Activated B cell treated with CpG ODN at 0.5 μM for 24 hours (primary cell): ENCODE measurements around the gene IFNA6. TPM values are rescaled to one million over a fixed set of nuclear protein-coding genes. Genes with fewer than 3 reads are reported as not detected.
A peak's percentile ranks its signal among the peaks of the same experiment; 100 is the strongest.
"Not testable (repeated sequence)": the region's sequence is repeated elsewhere in the genome, so short reads cannot be mapped to it uniquely, and the experiment has no call there.

Source experiments
- ATAC-seq: fragments of 200-7000 bp; cut with Tn5 transposase; one replicate; pipeline ENCODE4 v1.10.0; 2021; ENCODE audit warnings: low read depth, mild to moderate bottlenecking, moderate library complexity
- CTCF ChIA-PET: fragments of 350-600 bp; sonication (Branson Sonifier 250); formaldehyde crosslinking; loops from one replicate; lab custom pipeline; 2021; ENCODE audit warnings: antibody characterized with exemption; lab: Charles Lee
- POLR2A ChIA-PET: fragments of 350-600 bp; sonication (Branson Sonifier 250); formaldehyde crosslinking; loops from one replicate; lab custom pipeline; 2021; ENCODE audit warnings: antibody characterized with exemption; lab: Charles Lee
- DNase-seq: peaks from one replicate; pipeline ENCODE4 v3.0.0; 2022
- H3K27ac Mint-ChIP-seq: one replicate; pipeline ENCODE4 v1.8.0; 2020; ENCODE audit warnings: mixed read lengths
- H3K27me3 Mint-ChIP-seq: one replicate; pipeline ENCODE4 v1.8.0; 2021; ENCODE audit warnings: mixed read lengths
- H3K36me3 Mint-ChIP-seq: one replicate; pipeline ENCODE4 v1.8.0; 2021; ENCODE audit warnings: low read depth, mixed read lengths
- H3K4me1 Mint-ChIP-seq: one replicate; pipeline ENCODE4 v1.8.0; 2021; ENCODE audit warnings: mixed read lengths
- H3K4me3 Mint-ChIP-seq: one replicate; pipeline ENCODE4 v1.8.0; 2020; ENCODE audit warnings: mild to moderate bottlenecking, mixed read lengths
- H3K9me3 Mint-ChIP-seq: one replicate; pipeline ENCODE4 v1.8.0; 2020; ENCODE audit warnings: mixed read lengths
- CTCF ChIP-seq: fragments of 200-600 bp; IDR thresholded peaks from one replicate; pipeline ENCODE4 v1.8.0; 2022; ENCODE audit warnings: antibody characterized with exemption, mild to moderate bottlenecking
- intact Hi-C: fragments of 100-400 bp; cut with micrococcal nuclease; formaldehyde crosslinking; loops from one replicate; pipeline ENCODE4 v1.15.1; 2024
- total RNA-seq: library from RNA; stranded (reverse); gene quantifications from 2 replicates; pipeline ENCODE4 v1.2.3, GENCODE V29; 2022

Gene IFNA6
- total RNA-seq, 1 donor from 2014 or later: not detected

DNA sequence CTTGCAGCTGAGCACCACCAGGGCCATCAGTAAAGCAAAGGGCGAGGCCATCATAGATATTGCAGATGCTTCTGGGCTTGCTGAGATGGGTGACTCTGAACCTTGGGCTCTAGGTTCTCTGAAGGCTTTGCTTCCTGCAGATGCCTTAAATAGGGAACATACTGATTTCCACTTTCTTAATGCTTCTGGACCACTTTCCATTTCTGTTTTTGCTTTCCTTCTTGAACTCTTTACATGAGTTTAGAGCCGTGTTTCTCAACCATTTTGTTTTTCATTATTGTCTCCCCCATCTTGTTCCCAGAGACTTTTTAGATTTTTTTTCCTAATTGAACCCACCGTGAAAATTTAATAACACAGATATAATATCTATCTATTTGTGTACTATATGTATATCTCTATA is 17.3 kb upstream of the IFNA6 start, which contains the start of gene IFNA13:
Gene IFNA13, minus strand, starts transcription at position 101 of the 400 bp plus-strand sequence. Its CDS starts 47 bp downstream, at position 54.
- Mint-ChIP-seq H3K4me1 (peaks cover 5% of the 10 kb centered on the region), H3K9me3 (no peaks in the 10 kb centered on the region), H3K36me3 (no peaks in the 10 kb centered on the region), H3K4me3 (no peak within 1 kb of the TSS), H3K27me3 (peaks cover 31% of the 10 kb centered on the region), H3K27ac (no peak within 1 kb of the TSS)
- DNase-seq: no peak
- ChIA-PET POLR2A (no interaction called here), CTCF (no interaction called here)
- ATAC-seq: no peak
- intact Hi-C loops: no loop called here
- no peak for TF ChIP-seq CTCF

- H3K27ac Mint-ChIP-seq, DNase-seq, CTCF ChIA-PET, H3K9me3 Mint-ChIP-seq, H3K4me3 Mint-ChIP-seq, H3K4me1 Mint-ChIP-seq, POLR2A ChIA-PET, intact Hi-C loops, H3K36me3 Mint-ChIP-seq: not testable (repeated sequence)
- peak; percentile 47 for ATAC-seq
- H3K27me3 Mint-ChIP-seq: peaks cover 34% of the 10 kb centered on the region
These were observed 16.5 kb upstream of the IFNA6 start for GRCh38 chr9:21367169-21367568.

- peaks cover 23% of the 10 kb centered on the region for H3K27me3 Mint-ChIP-seq
- CTCF ChIA-PET: no interaction called here
- no peaks in the 10 kb centered on the region for H3K9me3 Mint-ChIP-seq
- peaks cover 13% of the 10 kb centered on the region for H3K4me1 Mint-ChIP-seq
- ATAC-seq (no peak), DNase-seq (no peak)
- intact Hi-C loops: no loop called here
- H3K36me3 Mint-ChIP-seq: no peaks in the 10 kb centered on the region
- no peak overlapping the region for H3K4me3 Mint-ChIP-seq
- TF ChIP-seq CTCF: no peak
- no peak overlapping the region for H3K27ac Mint-ChIP-seq
- POLR2A ChIA-PET: no interaction called here
These were observed 11.6 kb upstream of the IFNA6 start for GRCh38 chr9:21362287-21362686.

DNA sequence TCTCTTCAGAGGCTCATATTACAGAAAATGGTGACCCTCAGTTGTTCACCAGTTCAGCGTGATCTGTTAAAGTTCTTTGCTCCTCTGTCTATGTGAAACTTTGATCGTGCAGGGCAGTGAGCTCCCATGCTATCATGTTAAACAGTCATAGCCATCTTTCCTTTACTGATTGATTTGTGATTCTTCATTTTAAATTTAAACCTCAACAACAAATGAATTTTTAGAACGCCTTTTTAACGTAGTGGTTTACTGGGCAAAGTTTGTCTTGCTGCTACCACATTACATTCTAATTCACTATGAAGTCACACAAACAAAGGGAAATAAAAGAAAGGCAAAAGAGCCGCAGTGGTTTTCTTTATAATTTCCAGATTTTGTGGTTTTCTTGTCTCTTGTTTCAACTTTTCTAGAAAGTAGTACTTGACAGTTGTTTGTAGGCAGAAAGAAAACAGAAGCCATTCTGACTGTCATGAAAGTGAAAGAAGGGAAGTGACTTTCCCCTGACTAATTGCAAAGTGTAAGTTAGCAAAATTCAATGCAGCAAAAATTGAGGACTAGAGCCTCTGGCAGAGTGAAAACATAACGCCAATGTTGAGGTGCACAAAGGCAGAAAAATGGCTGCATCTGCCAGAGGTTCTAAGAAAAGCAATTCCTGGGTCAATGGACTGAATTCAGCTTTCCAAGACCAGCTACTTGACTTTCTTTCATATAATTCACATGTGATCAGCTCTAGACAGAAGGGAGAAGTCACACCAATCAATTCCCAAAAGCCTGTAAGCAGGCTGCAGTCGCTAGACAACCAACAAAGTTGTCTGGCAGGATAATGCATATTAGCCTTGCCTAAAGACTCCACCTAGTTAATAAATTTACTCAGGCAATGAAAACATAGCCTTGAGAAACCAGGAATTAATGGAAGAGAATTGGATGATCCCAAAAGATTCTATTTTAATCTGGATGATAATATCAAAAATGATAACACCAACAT is 7.1 kb upstream of the IFNA6 start:
- Mint-ChIP-seq H3K36me3 (no peaks in the 10 kb centered on the region), H3K27me3 (peaks cover 20% of the 10 kb centered on the region)
- intact Hi-C loops: no loop called here

GRCh38 chr9:21348430-21348970 is 2.2 kb downstream of the IFNA6 start:
- Mint-ChIP-seq H3K36me3 (no peaks in the 10 kb centered on the region), H3K4me3 (no peak overlapping the region), H3K27ac (no peak overlapping the region), H3K4me1 (peaks cover 6% of the 10 kb centered on the region), H3K27me3 (peaks cover 44% of the 10 kb centered on the region), H3K9me3 (no peaks in the 10 kb centered on the region)
- POLR2A ChIA-PET: no interaction called here
- no peak for TF ChIP-seq CTCF
- DNase-seq (no peak), ATAC-seq (no peak)
- intact Hi-C loops: no loop called here
- CTCF ChIA-PET: no interaction called here

More for the DNA sequence above, 7.1 kb upstream of the IFNA6 start:
- ChIA-PET POLR2A (no interaction called here), CTCF (interaction anchor here (0.9 kb wide), 1 partner anchor 23 kb away, joined by 3 read pairs; no protein-coding TSS in a partner anchor)
- DNase-seq (no peak), ATAC-seq (peak; percentile 34)
- Mint-ChIP-seq H3K9me3 (peaks cover 9% of the 10 kb centered on the region), H3K27ac (no peak overlapping the region), H3K4me1 (peaks cover 10% of the 10 kb centered on the region), H3K4me3 (no peak overlapping the region)
- no peak for TF ChIP-seq CTCF
